ENCODE data around the gene F10. TPM values are rescaled to one million over a fixed set of nuclear protein-coding genes. Genes with fewer than 3 reads are reported as not detected.

The F10 gene
- total and polyA plus RNA-seq, 8 donors: 1.1 to 59.4 (median 3.8) TPM

DNA sequence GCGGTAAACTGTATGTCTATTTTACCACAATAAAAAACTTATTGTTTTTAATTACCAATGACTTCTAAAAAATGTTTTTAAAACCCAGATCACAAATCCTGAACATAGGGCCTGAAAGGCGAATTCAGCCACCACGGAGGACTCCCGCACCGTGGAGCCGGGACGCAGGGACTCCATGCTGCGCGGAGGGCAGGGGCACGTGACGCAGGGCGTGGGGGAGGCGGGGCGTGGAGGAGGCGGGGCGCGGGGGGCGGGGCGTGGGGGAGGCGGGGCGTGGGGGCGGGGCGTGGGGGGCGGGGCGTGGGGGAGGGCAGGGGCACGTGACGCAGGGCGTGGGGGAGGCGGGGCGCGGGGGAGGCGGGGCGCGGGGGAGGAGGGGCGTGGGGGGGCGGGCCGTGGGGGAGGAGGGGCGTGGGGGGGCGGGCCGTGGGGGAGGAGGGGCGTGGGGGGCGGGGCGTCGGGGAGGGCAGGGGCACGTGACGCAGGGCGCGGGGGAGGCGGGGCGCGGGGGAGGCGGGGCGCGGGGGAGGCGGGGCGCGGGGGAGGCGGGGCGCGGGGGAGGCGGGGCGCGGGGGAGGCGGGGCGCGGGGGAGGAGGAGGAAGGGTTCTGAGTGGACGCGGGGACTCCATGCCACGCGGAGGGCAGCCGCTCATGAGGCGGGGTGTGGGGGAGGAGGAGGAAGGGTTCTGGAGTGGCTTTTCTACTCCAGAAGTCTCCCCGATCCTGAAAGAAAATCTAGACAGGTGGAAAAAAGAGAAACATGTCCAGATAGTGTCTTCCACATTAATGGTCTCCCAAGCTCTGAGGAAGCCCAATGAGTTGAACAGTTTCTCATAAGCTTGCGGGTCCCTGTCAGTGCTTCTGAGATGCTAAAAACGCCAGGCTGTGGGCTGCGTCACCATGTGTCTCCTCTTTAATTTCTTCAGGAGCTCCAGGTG is 31.5 kb downstream of the F10 start:
- DNase-seq (peak; percentile 73 to 93 (median 84)), ATAC-seq (peak; percentile 80 to 88 (median 86)), FAIRE-seq (no peak)
- Histone ChIP-seq H3K27ac (peak overlapping the region; percentile 60 to 84 (median 72)), H3K9me3 (no peaks in the 10 kb centered on the region), H3K4me3 (peak overlapping the region; percentile 9 to 47 (median 26)), H3K36me3 (no peaks in the 10 kb centered on the region), H3K27me3 (no peaks in the 10 kb centered on the region), H3K4me1 (peaks cover 0 to 7% (median 5%) of the 10 kb centered on the region in 3 donors)
- TF ChIP-seq, protein P1, sequence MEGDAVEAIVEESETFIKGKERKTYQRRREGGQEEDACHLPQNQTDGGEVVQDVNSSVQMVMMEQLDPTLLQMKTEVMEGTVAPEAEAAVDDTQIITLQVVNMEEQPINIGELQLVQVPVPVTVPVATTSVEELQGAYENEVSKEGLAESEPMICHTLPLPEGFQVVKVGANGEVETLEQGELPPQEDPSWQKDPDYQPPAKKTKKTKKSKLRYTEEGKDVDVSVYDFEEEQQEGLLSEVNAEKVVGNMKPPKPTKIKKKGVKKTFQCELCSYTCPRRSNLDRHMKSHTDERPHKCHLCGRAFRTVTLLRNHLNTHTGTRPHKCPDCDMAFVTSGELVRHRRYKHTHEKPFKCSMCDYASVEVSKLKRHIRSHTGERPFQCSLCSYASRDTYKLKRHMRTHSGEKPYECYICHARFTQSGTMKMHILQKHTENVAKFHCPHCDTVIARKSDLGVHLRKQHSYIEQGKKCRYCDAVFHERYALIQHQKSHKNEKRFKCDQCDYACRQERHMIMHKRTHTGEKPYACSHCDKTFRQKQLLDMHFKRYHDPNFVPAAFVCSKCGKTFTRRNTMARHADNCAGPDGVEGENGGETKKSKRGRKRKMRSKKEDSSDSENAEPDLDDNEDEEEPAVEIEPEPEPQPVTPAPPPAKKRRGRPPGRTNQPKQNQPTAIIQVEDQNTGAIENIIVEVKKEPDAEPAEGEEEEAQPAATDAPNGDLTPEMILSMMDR (IDR thresholded peaks at IDR 0.05): no peak
- 3 to 4% methylated on average over 25 to 31 of the region's 76 CpGs for WGBS, 2 donors
- intact Hi-C loops (cut with DNase I): no loop called here

DNA sequence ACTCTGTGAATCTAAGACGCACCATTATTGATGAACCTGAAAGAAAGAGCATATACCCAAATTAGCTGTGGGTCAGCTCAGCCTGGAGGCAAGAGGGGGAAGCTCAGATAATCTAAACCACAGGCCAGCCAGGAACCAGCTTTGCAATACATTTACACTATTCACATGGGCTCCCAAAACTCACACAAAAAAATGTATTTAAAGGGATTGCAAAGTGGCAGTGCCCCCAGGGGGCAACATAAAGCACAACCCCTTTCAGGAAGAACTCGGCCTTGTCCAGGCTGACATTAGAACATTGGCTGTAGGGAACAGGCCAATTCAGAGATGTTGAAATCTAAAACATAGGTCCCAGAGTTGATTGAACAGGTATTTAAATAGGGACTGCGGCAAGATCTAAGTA is 32.6 kb downstream of the F10 start:
- no peak for FAIRE-seq
- TF ChIP-seq, protein P1 (IDR thresholded peaks at IDR 0.05): no peak
- Histone ChIP-seq H3K9me3 (no peaks in the 10 kb centered on the region), H3K4me3 (no peak overlapping the region), H3K4me1 (peaks cover 0 to 7% (median 5%) of the 10 kb centered on the region in 3 donors), H3K27me3 (no peaks in the 10 kb centered on the region), H3K36me3 (no peaks in the 10 kb centered on the region), H3K27ac (no peak overlapping the region)
- WGBS, 2 donors: 88 to 94% methylated on average over 3 of the region's 3 CpGs
- ATAC-seq: no peak
- intact Hi-C loops (cut with DNase I): no loop called here
- DNase-seq: no peak

DNA sequence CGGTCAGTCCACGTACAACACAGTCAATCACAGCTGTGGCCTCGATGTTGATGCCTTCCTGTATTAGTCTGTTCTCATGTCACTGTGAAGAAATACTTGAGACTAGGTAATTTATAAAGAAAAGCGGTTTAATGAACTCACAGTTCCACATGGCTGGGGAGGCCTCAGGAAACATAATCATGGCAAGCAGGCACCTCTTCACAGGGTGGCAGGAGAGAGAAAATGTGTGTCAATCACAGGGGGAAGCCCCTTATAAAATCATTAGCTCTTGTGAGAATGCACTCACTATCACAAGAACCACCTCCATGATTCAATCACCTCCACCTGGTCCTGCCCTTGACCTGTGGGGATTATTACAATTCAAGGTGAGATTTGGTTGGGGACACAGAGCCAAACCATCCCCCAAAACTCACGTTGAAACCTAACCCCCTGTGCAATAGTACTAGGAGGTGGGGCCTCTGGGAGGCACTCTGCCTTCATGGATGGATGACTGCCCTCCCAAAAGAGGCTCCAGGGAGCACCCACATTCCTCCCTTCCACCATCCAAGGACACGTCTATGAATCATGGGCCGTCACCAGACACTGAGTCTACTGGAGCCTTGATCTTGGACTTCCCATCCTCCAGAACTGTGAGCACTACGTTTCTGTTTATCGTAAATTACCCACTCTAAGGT is 33.5 kb downstream of the F10 start:
- WGBS, 2 donors: 81 to 90% methylated on average over 9 of the region's 9 CpGs
- Histone ChIP-seq H3K27me3 (no peaks in the 10 kb centered on the region), H3K9me3 (no peaks in the 10 kb centered on the region), H3K4me1 (peaks cover 0 to 7% (median 5%) of the 10 kb centered on the region in 3 donors), H3K36me3 (no peaks in the 10 kb centered on the region), H3K4me3 (no peak overlapping the region), H3K27ac (no peak overlapping the region)
- FAIRE-seq (no peak), ATAC-seq (no peak), DNase-seq (no peak)
- TF ChIP-seq, protein P1 (IDR thresholded peaks at IDR 0.05): no peak
- intact Hi-C loops (cut with DNase I): no loop called here

DNA sequence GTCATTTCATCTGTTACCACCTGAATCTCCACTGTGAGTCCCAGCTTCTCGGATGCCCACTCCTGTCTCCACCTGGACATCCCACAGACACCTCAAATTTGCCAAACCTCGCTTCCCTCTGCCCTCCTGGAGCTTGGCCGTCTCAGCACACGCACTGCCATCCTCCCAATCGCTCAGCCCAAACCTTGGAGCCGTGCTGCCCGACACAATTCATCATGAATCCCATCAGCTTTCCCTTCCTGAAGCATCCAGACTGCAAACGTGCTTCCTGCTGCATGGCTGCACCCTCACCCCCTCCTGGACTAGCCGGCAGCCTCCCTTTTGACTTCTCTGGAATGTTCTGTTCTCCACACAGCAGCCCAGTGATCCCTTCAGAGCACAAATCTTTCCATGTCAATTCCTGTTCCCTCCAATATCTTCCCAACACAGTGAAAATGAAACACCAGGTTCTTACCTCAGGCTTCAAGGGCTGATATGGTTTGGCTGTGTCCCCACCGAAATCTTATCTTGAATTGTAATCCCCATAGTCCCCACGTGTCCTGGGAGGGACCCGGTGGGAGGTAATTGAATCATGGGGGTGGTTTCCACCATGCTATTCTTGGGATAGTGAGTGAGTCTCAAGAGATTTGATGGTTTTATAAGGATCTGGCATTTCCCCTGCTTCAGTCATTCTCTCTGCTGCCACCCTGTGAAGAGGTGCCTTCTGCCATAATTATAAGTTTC is 34.8 kb downstream of the F10 start:
- FAIRE-seq (no peak), ATAC-seq (no peak), DNase-seq (no peak)
- no peaks in the 10 kb centered on the region for H3K9me3 ChIP-seq
- intact Hi-C loops (cut with DNase I): no loop called here
- H3K4me3 ChIP-seq: no peak overlapping the region
- no peaks in the 10 kb centered on the region for H3K36me3 ChIP-seq
- no peaks in the 10 kb centered on the region for H3K27me3 ChIP-seq
- WGBS, 2 donors: 70% methylated on average over 12 of the region's 12 CpGs
- H3K27ac ChIP-seq: no peak overlapping the region
- TF ChIP-seq, protein P1 (IDR thresholded peaks at IDR 0.05): no peak
- peaks cover 0 to 7% (median 5%) of the 10 kb centered on the region in 3 donors for H3K4me1 ChIP-seq
